AG20443 (cell line): Measurements from ENCODE around the gene FMO4.
"Not testable (repeated sequence)": the region's sequence is repeated elsewhere in the genome, so short reads cannot be mapped to it uniquely, and the experiment has no call there.

Experiments
- DNase-seq: peaks from one replicate; pipeline ENCODE4 v3.0.0; 2012; ENCODE audit warnings: low spot score, mixed read lengths

FMO4 gene

GRCh38 chr1:171390740-171391139, 76.8 kb downstream of the FMO4 start:
- DNase-seq = not testable (repeated sequence)
